Right forelimb (tissue), 1 donor: Measurements from ENCODE around the gene RBM41.

Experiments used
- DNase-seq: peaks from one replicate; pipeline ENCODE4 v3.0.0-alpha.2; 2018

RBM41 gene

DNA sequence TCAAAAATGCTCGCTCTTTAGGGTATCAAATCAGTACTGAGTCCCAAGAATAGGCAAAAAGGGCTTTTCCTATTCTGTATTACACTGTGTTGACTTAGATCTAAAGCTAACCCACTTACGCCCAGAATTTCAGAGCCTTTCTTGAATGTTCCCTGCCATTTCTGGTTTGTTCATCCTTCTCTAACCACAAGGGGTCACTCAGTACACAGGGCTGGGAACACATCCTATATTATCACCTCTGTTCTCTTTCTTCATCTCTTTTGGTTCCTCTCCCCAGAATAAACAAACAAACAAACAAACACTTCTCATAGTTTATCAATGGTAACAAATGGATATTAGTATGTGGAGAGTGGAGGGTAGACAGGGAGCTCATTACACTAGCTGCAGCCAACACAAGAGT, 93.1 kb downstream of the RBM41 start:
- DNase-seq, result no peak

DNA sequence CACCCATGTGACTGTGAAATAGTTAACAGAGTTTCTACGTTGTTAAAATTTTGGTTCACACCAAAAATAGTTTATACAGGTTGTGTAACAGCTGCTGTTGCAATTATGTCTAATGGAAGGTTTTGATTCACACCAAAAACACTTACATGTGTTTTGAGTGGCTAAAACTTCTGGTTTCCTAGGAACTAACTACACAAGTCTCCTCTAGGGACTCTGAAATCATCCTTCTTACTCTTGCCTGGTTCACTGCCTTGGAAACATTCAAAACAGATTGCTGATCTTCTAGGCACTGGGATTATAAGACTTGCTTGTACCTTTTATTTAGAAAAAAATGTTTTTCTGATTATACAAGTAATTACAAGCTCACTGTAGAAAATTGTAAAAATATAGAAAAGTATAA, 103.7 kb downstream of the RBM41 start:
- DNase-seq, result no peak
